ENCODE data around the gene TMOD3. TPM values are rescaled to one million over a fixed set of nuclear protein-coding genes. Genes with fewer than 3 reads are reported as not detected.

Gene TMOD3
- total and polyA plus RNA-seq, 2 of the 8 experiments (the other 6 are each of a cell fraction or from before 2014, with no cell fraction given): 3.9 to 29.0 TPM

DNA sequence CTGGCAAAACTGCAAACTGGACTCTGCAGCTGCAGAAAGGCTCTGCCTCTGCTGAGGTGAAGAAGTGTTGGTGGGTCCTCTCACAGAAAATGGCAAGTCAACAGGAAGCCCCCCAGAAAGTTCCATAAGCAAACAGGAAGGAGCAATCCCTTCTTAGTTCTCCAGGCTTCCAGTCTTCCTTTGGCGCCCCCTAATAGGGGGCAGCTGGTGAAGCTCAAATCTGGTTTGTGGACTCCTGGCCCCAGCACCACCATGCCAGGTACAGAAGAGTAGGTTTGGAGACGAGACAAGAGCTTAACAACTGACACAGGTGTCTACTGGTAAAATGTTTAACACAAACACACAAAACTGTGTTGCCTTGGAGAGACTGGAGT, 106.6 kb downstream of the TMOD3 start:
- Histone ChIP-seq H2BK120ac (replicated peaks; ENCODE audit: low read depth, low read length) (no peak overlapping the region), H3K36me3 (ENCODE audit: control insufficient read depth in 2 of 4, insufficient read depth in 4 of 4, low read length in 3 of 4) (peaks cover 0 to 5% (median under 1%) of the 10 kb centered on the region in 4 experiments; a peak in 3 of 8 replicates), H3K79me2 (ENCODE audit: control insufficient read depth in 1 of 2, insufficient read depth in 2 of 2, low read length in 2 of 2) (no peaks in the 10 kb centered on the region), H3K4me1 (replicated peaks in 1 of 4; ENCODE audit: control insufficient read depth in 3 of 4, insufficient read depth in 4 of 4, low read length in 3 of 4) (no peaks in the 10 kb centered on the region), H3K79me1 (ENCODE audit: low read depth, low read length) (no peaks in the 10 kb centered on the region), H3K4ac (replicated peaks; ENCODE audit: insufficient read length, low read depth, low read length) (no peak overlapping the region), H4K91ac (replicated peaks; ENCODE audit: insufficient read length, low read length) (no peak overlapping the region), H2BK15ac (ENCODE audit: low read length) (no peak overlapping the region), H2BK20ac (ENCODE audit: low read length) (no peak overlapping the region), H3K4me3 (ENCODE audit: extremely low read depth in 1 of 4, insufficient read depth in 2 of 4, low read depth in 3 of 4, low read length in 4 of 4) (peak overlapping the region in 1 of 4 experiments; percentile 41; a peak in 2 of 8 replicates), H4K20me1 (replicated peaks in 1 of 2; ENCODE audit: control insufficient read depth in 1 of 2, insufficient read depth in 2 of 2, low read length in 2 of 2) (peaks cover 0 to 1% of the 10 kb centered on the region in 2 experiments), H3K27me3 (replicated peaks in 1 of 4; ENCODE audit: control insufficient read depth in 3 of 4, extremely low read depth in 1 of 4, insufficient read depth in 3 of 4, low read length in 3 of 4) (no peaks in the 10 kb centered on the region), H3K9ac (replicated peaks in 1 of 4; ENCODE audit: extremely low read depth in 1 of 4, low read depth in 3 of 4, low read length in 3 of 4) (no peak overlapping the region), H2BK5ac (ENCODE audit: low read depth, low read length) (no peak overlapping the region), H4K8ac (ENCODE audit: extremely low read depth, insufficient read depth, low read length) (no peak overlapping the region), H2AFZ (ENCODE audit: low read length) (no peak overlapping the region), H3K27ac (ENCODE audit: low read depth, low read length) (no peak overlapping the region), H3K9me3 (ENCODE audit: insufficient read depth in 2 of 2, low read depth in 1 of 2, low read length in 1 of 2) (no peaks in the 10 kb centered on the region), H3K14ac (ENCODE audit: insufficient read length) (no peak overlapping the region), H2AK5ac (ENCODE audit: low read depth, low read length) (no peak overlapping the region), H4K5ac (ENCODE audit: insufficient read length, low read depth, low read length) (no peak overlapping the region), H2BK12ac (ENCODE audit: low read depth, low read length) (no peak overlapping the region), H3K23me2 (ENCODE audit: low read depth, low read length) (no peaks in the 10 kb centered on the region), H3K56ac (replicated peaks; ENCODE audit: insufficient read length, low read depth, low read length) (no peak overlapping the region), H3K4me2 (ENCODE audit: insufficient read depth in 1 of 2, low read depth in 2 of 2, low read length in 2 of 2) (no peak overlapping the region), H3K18ac (ENCODE audit: extremely low read depth, low read length) (no peak overlapping the region), H3K23ac (ENCODE audit: insufficient read length) (no peak overlapping the region)
- 75% methylated on average over 2 of the region's 2 CpGs; no CpG with 5 or more reads in 1 of the 2 experiments for WGBS, 2 experiments (ENCODE audit: extremely low coverage in 1 of 2, insufficient coverage in 1 of 2, insufficient read length in 1 of 2, insufficient replicate concordance in 2 of 2, low coverage in 1 of 2, low lambda C conversion rate in 2 of 2, missing lambda C conversion rate in 1 of 2)
- DNase-seq (ENCODE audit: low read depth in 1 of 2, low spot score in 2 of 2) (peak in 1 of 2 experiments; percentile 51), FAIRE-seq (no peak)
- POLR2A ChIA-PET (ENCODE audit: partially characterized antibody): interaction anchor here (0.7 to 2.8 kb wide), 4 partner anchors 11 to 79 kb away, joined by 3 to 9 read pairs (median 5); partner anchors contain the start of gene LEO1
- CTCF ChIA-PET (ENCODE audit: partially characterized antibody): interaction anchor here (0.6 to 1.8 kb wide), 20 partner anchors 9 to 286 kb away, joined by 3 to 12 read pairs (median 4); no protein-coding TSS in a partner anchor
- TF ChIP-seq RAD21 (IDR thresholded peaks at IDR 0.05 in 1 of 2, conservative IDR thresholded peaks at IDR 0.05 in 1 of 2; ENCODE audit: low read depth in 2 of 2, low read length in 2 of 2) (peak in 1 of 2 experiments; percentile 34; a peak in 3 of 4 replicates), KDM4A (IDR thresholded peaks at IDR 0.05; ENCODE audit: low read depth, low read length, severe bottlenecking) (no peak), BRCA1 (IDR thresholded peaks at IDR 0.05; ENCODE audit: low read depth, low read length) (no peak), HDAC6 (IDR thresholded peaks at IDR 0.05; ENCODE audit: low read depth, low read length) (no peak), EP300 (IDR thresholded peaks at IDR 0.05; ENCODE audit: borderline replicate concordance in 1 of 2, low read depth in 2 of 2, low read length in 2 of 2) (no peak), CEBPB (IDR thresholded peaks at IDR 0.05; ENCODE audit: low read depth, low read length) (no peak), TAF1 (IDR thresholded peaks at IDR 0.05; ENCODE audit: low read depth, low read length) (peak; percentile 26; the same call in 1 of the 2 replicates), RFX5 (IDR thresholded peaks at IDR 0.05; ENCODE audit: borderline replicate concordance, low read depth, low read length) (no peak)
- TF ChIP-seq, protein P1, sequence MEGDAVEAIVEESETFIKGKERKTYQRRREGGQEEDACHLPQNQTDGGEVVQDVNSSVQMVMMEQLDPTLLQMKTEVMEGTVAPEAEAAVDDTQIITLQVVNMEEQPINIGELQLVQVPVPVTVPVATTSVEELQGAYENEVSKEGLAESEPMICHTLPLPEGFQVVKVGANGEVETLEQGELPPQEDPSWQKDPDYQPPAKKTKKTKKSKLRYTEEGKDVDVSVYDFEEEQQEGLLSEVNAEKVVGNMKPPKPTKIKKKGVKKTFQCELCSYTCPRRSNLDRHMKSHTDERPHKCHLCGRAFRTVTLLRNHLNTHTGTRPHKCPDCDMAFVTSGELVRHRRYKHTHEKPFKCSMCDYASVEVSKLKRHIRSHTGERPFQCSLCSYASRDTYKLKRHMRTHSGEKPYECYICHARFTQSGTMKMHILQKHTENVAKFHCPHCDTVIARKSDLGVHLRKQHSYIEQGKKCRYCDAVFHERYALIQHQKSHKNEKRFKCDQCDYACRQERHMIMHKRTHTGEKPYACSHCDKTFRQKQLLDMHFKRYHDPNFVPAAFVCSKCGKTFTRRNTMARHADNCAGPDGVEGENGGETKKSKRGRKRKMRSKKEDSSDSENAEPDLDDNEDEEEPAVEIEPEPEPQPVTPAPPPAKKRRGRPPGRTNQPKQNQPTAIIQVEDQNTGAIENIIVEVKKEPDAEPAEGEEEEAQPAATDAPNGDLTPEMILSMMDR (IDR thresholded peaks at IDR 0.05; ENCODE audit: control extremely low read depth in 1 of 3, insufficient read depth in 1 of 3, low read depth in 1 of 3, low read length in 3 of 3): peak; percentile 23 to 53 (median 51)
- TF ChIP-seq, protein P2, sequence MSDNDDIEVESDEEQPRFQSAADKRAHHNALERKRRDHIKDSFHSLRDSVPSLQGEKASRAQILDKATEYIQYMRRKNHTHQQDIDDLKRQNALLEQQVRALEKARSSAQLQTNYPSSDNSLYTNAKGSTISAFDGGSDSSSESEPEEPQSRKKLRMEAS (IDR thresholded peaks at IDR 0.05): no peak
